SK-N-SH (cell line): ENCODE results near the gene RASAL3. TPM values are rescaled to one million over a fixed set of nuclear protein-coding genes. Genes with fewer than 3 reads are reported as not detected.
A peak's percentile ranks its signal among the peaks of the same experiment; 100 is the strongest.

Source experiments
- CTCF ChIA-PET: fragments of 300-600, 350-600 bp; formaldehyde crosslinking; extraction: SDS; loops from one replicate; lab custom pipeline; 2021; lab: Yijun Ruan, JAX
- POLR2A ChIA-PET: fragments of 350-600 bp; sonication (Branson Sonifier 250); formaldehyde crosslinking; extraction: SDS; loops from one replicate; lab custom pipeline; 2020; ENCODE audit warnings: antibody characterized with exemption, inconsistent platforms; lab: Yijun Ruan, JAX
- DNase-seq: peaks from one replicate; pipeline ENCODE4 v3.0.0; 2012
- H2AFZ ChIP-seq: fragments of 200-600 bp; sonication (generic); 2 replicates; pipeline ENCODE4 v1.8.1; 2016; ENCODE audit warnings: antibody characterized with exemption, mild to moderate bottlenecking, low read depth
- H3F3A ChIP-seq: fragments of 200-600 bp; sonication (generic); replicated peaks from 2 replicates; pipeline ENCODE3; 2016; ENCODE audit warnings: antibody characterized with exemption, mild to moderate bottlenecking; ENCODE audit not compliant: insufficient read depth
- H3K27ac ChIP-seq, 2 experiments: fragments of 200-500 bp in 1 of 2; fragments of 200-600 bp in 1 of 2; sonication (Bioruptor generic) in 1 of 2; sonication (generic), shearing (Covaris generic) in 1 of 2; 2 replicates each; pipeline versions ENCODE4 v1.5.1 to v1.6.1; 2014 to 2016; ENCODE audit warnings: low read depth in 2 of 2, inconsistent platforms in 1 of 2, low read length in 1 of 2, mild to moderate bottlenecking in 1 of 2, mixed read lengths in 1 of 2
- H3K27me3 ChIP-seq: fragments of 200-600 bp; sonication (generic), shearing (Covaris generic); 2 replicates; pipeline ENCODE4 v1.6.1; 2016; ENCODE audit warnings: mixed run types; ENCODE audit not compliant: insufficient read depth
- H3K36me3 ChIP-seq, 2 experiments: fragments of 200-500 bp in 1 of 2; fragments of 200-600 bp in 1 of 2; sonication (Bioruptor generic) in 1 of 2; sonication (generic) in 1 of 2; replicated peaks in 1 of 2; 2 replicates each; pipeline versions ENCODE3 to v1.5.1; 2014 to 2016; ENCODE audit warnings: low read length in 1 of 2, mild to moderate bottlenecking in 1 of 2; ENCODE audit not compliant: insufficient read depth in 2 of 2, control insufficient read depth in 1 of 2
- H3K4me1 ChIP-seq, 2 experiments: fragments of 200-500 bp in 1 of 2; fragments of 200-600 bp in 1 of 2; sonication (Bioruptor generic) in 1 of 2; sonication (generic), shearing (Covaris generic) in 1 of 2; 2 replicates each; pipeline versions ENCODE4 v1.5.1 to v1.6.1; 2014 to 2016; ENCODE audit warnings: low read depth in 1 of 2, low read length in 1 of 2, mixed run types in 1 of 2; ENCODE audit not compliant: insufficient read depth in 2 of 2, control insufficient read depth in 1 of 2
- H3K4me2 ChIP-seq: fragments of 200-600 bp; sonication (generic), shearing (Covaris generic); 2 replicates; pipeline ENCODE4 v1.6.1; 2017; ENCODE audit warnings: mixed run types
- H3K4me3 ChIP-seq, 2 experiments: fragments of 200-500 bp in 1 of 2; fragments of 200-600 bp in 1 of 2; sonication (Bioruptor generic) in 1 of 2; sonication (generic), shearing (Covaris generic) in 1 of 2; 2 replicates each; pipeline versions ENCODE4 v1.5.1 to v1.8.1; 2014 to 2016; ENCODE audit warnings: low read depth in 2 of 2, inconsistent platforms in 1 of 2, low read length in 1 of 2, mild to moderate bottlenecking in 1 of 2, mixed read lengths in 1 of 2, moderate library complexity in 1 of 2
- H3K79me2 ChIP-seq: fragments of 200-600 bp; sonication (generic); 2 replicates; pipeline ENCODE4 v1.8.1; 2017; ENCODE audit warnings: mild to moderate bottlenecking; ENCODE audit not compliant: insufficient read depth
- H3K9ac ChIP-seq: fragments of 200-600 bp; sonication (generic); 2 replicates; pipeline ENCODE4 v1.6.1; 2017; ENCODE audit warnings: mixed run types
- H3K9me2 ChIP-seq: fragments of 200-600 bp; sonication (generic); 2 replicates; pipeline ENCODE4 v1.6.1; 2017; ENCODE audit warnings: mixed run types
- H3K9me3 ChIP-seq: fragments of 200-600 bp; sonication (generic); 2 replicates; pipeline ENCODE4 v1.6.1; 2017; ENCODE audit warnings: mixed run types, mild to moderate bottlenecking, moderate library complexity
- H4K20me1 ChIP-seq: fragments of 200-600 bp; sonication (generic); 2 replicates; pipeline ENCODE4 v1.6.1; 2017; ENCODE audit warnings: mild to moderate bottlenecking, mixed run types; ENCODE audit not compliant: insufficient read depth
- CHD2 ChIP-seq: fragments of 150-350 bp; IDR thresholded peaks from 2 replicates; pipeline ENCODE4 v1.6.1; 2018; ENCODE audit warnings: low read length; ENCODE audit not compliant: partially characterized antibody
- MXI1 ChIP-seq: IDR thresholded peaks from 2 replicates; pipeline ENCODE4 v1.6.1; 2012; ENCODE audit warnings: mild to moderate bottlenecking, low read depth, low read length, improper control_type of control experiment
- NRF1 ChIP-seq: IDR thresholded peaks from 2 replicates; pipeline ENCODE4 v1.6.1; 2012; ENCODE audit warnings: low read depth, mild to moderate bottlenecking, low read length
- SIN3A ChIP-seq: IDR thresholded peaks from 2 replicates; pipeline ENCODE4 v1.6.1; 2012; ENCODE audit warnings: low read depth, mild to moderate bottlenecking, low read length, moderate library complexity, borderline replicate concordance
- TCF12 ChIP-seq: IDR thresholded peaks from 2 replicates; pipeline ENCODE4 v1.4.0; 2012
- WGBS: methylation state at CpG from one replicate; pipeline ENCODE4 v1.1.6; 2017; ENCODE audit warnings: low lambda C conversion rate; 5-methylcytosine and 5-hydroxymethylcytosine counted together
- polyA plus RNA-seq, 3 experiments: library from polyadenylated mRNA; depleted of rRNA; stranded (reverse); fragments of >200 nt; gene quantifications; 2 replicates each; pipeline ENCODE4 v1.2.3, GENCODE V29; 2012

Gene RASAL3
- polyA plus RNA-seq, 1 of the 3 experiments (the other 2 are of a cell fraction) = 0.02 TPM

- Histone ChIP-seq H3K9me2 (no peaks in the 10 kb centered on the region), H3K27me3 (peaks cover 30% of the 10 kb centered on the region), H4K20me1 (no peaks in the 10 kb centered on the region), H3K4me2 (no peak overlapping the region), H3K27ac (no peak overlapping the region), H3K4me1 (no peaks in the 10 kb centered on the region)
- ChIA-PET CTCF (no interaction called here), POLR2A (interaction anchor here (1.2 kb wide), 1 partner anchor 15 kb away, joined by 3 read pairs; no protein-coding TSS in a partner anchor)
- 42% methylated on average over 6 of the region's 6 CpGs for WGBS
- no peak for TF ChIP-seq SIN3A
- TF ChIP-seq, all 33 proteins: peak for 0
- Histone ChIP-seq H3K9ac (no peak overlapping the region), H2AFZ (no peak overlapping the region), H3K36me3 (no peaks in the 10 kb centered on the region), H3K79me2 (no peaks in the 10 kb centered on the region), H3F3A (peaks cover 8% of the 10 kb centered on the region), H3K4me3 (no peak overlapping the region), H3K9me3 (no peaks in the 10 kb centered on the region)
- DNase-seq = no peak
Measured at GRCh38 chr19:15467734-15468214, 3.4 kb upstream of the RASAL3 start.

GRCh38 chr19:15466851-15467733 lies 2.7 kb upstream of the RASAL3 start:
- Histone ChIP-seq H2AFZ (no peak overlapping the region), H3K4me2 (peak overlapping the region; percentile 14), H3K27me3 (peaks cover 24% of the 10 kb centered on the region), H3F3A (peaks cover 8% of the 10 kb centered on the region), H3K79me2 (no peaks in the 10 kb centered on the region), H3K4me1 (no peaks in the 10 kb centered on the region), H3K36me3 (no peaks in the 10 kb centered on the region), H3K9me3 (no peaks in the 10 kb centered on the region), H3K4me3 (no peak overlapping the region), H4K20me1 (no peaks in the 10 kb centered on the region), H3K27ac (no peak overlapping the region), H3K9ac (no peak overlapping the region), H3K9me2 (no peaks in the 10 kb centered on the region)
- DNase-seq = no peak
- POLR2A ChIA-PET = no interaction called here
- CTCF ChIA-PET = interaction anchor here (0.7 to 1.5 kb wide), 2 partner anchors 12 to 48 kb away, joined by 3 to 5 read pairs; partner anchors contain the start of gene AKAP8L
- 13% methylated on average over 8 of the region's 8 CpGs for WGBS
- TF ChIP-seq TCF12 (peak; percentile 20; the same call in 1 of the 2 replicates), NRF1 (no peak)

DNA sequence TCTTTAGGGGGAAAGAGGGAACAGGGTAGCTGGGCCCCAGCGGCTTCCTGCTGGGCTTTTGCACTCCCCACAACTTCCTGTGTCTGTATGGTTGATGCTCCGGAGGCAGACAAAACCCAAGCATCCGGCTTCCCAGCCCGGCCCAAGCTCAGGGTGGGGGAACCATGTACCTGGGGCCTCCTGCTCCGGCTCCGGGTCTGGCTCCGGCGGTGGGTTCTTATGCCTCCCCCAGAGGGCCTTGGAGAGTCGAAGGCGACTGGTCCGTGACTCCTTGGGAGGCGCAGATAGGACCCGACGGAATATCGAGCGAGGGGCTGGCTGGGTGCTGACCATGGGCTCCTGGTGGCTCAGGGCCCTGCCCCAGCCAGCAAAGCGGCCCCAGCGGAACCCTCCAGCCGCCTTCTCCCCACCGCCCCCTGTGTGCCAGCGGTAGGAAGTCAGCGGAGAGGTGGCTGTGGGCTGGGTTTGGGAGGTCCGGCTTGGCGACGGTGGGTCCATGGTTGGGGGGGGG lies 428 bp downstream of the RASAL3 start:
- H3F3A ChIP-seq = peaks cover 8% of the 10 kb centered on the region
- H4K20me1 ChIP-seq = no peaks in the 10 kb centered on the region
- POLR2A ChIA-PET = no interaction called here
- no peak overlapping the region for H3K27ac ChIP-seq
- no peak overlapping the region for H2AFZ ChIP-seq
- no peak overlapping the region for H3K9ac ChIP-seq
- no peak for DNase-seq
- peaks cover 30% of the 10 kb centered on the region for H3K27me3 ChIP-seq
- H3K79me2 ChIP-seq = no peaks in the 10 kb centered on the region
- no peaks in the 10 kb centered on the region for H3K9me2 ChIP-seq
- TF ChIP-seq MXI1 (no peak), CHD2 (no peak)
- H3K9me3 ChIP-seq = no peaks in the 10 kb centered on the region
- WGBS = 43% methylated on average over 16 of the region's 25 CpGs
- CTCF ChIA-PET = no interaction called here
- no peak overlapping the region for H3K4me3 ChIP-seq
- no peaks in the 10 kb centered on the region for H3K36me3 ChIP-seq
- H3K4me1 ChIP-seq = no peaks in the 10 kb centered on the region
- H3K4me2 ChIP-seq = no peak overlapping the region
